GM12878 (cell line): ENCODE measurements around the gene VSIG10L2. TPM values are rescaled to one million over a fixed set of nuclear protein-coding genes. Genes with fewer than 3 reads are reported as not detected.

ENCODE experiments used
- ATAC-seq: fragments of 200-7000 bp; cut with Tn5 transposase; 3 replicates; pipeline ENCODE4 v1.9.1; 2020; ENCODE audit warnings: mild to moderate bottlenecking, moderate library complexity
- BruUV-seq: library from RNA; stranded (reverse); fragments of 400-500 nt; replicated peaks from 2 replicates; lab custom pipeline; 2021; lab: Mats Ljungman, UMichigan
- CTCF ChIA-PET: fragments of 300-600 bp; sonication (Branson Sonifier 250); formaldehyde crosslinking; extraction: SDS; loops from one replicate; lab custom pipeline; 2021; ENCODE audit warnings: inconsistent platforms; lab: Yijun Ruan, JAX
- POLR2A ChIA-PET: fragments of 350-600 bp; formaldehyde crosslinking; extraction: SDS; loops from one replicate; lab custom pipeline; 2021; ENCODE audit warnings: inconsistent platforms; lab: Charles Lee
- RAD21 ChIA-PET: fragments of 300-600 bp; sonication (Branson Sonifier 250); formaldehyde crosslinking; loops from one replicate; lab custom pipeline; 2023; ENCODE audit warnings: antibody characterized with exemption; ENCODE audit not compliant: unreplicated experiment; lab: Charles Lee
- SMC1A ChIA-PET: fragments of 300-600 bp; sonication (Branson Sonifier 250); formaldehyde crosslinking; loops from one replicate; lab custom pipeline; 2023; ENCODE audit not compliant: unreplicated experiment, uncharacterized antibody; lab: Charles Lee
- DNase-seq: peaks from one replicate; pipeline ENCODE4 v3.0.0-alpha.2; 2011; ENCODE audit warnings: low read depth, low spot score
- FAIRE-seq: peaks from 3 replicates; lab custom pipeline; 2011; peaks lifted over from hg19 to GRCh38; lab: Jason Lieb, UNC
- H2AFZ ChIP-seq: 2 replicates; pipeline ENCODE4 v1.6.0; 2011; ENCODE audit warnings: low read depth, low read length, control low read depth; ENCODE audit not compliant: control insufficient read depth
- H3K27ac ChIP-seq: 2 replicates; pipeline ENCODE4 v1.5.1; 2011; ENCODE audit warnings: control low read depth; ENCODE audit not compliant: control insufficient read depth, insufficient read depth
- H3K27me3 ChIP-seq, 2 experiments: replicated peaks in 1 of 2; 2 replicates each; pipeline versions ENCODE4 v1.6.0 to v1.6.1; 2011; ENCODE audit warnings: low read length in 1 of 2; ENCODE audit not compliant: control insufficient read depth in 2 of 2, insufficient read depth in 2 of 2
- H3K36me3 ChIP-seq, 2 experiments: 2 replicates each; pipeline ENCODE4 v1.5.1; 2011; ENCODE audit warnings: low read length in 1 of 2; ENCODE audit not compliant: control insufficient read depth in 2 of 2, insufficient read depth in 2 of 2
- H3K4me1 ChIP-seq: 2 replicates; pipeline ENCODE4 v1.6.1; 2011; ENCODE audit warnings: mild to moderate bottlenecking, low read length, moderate library complexity, mixed read lengths; ENCODE audit not compliant: control insufficient read depth, insufficient read depth
- H3K4me2 ChIP-seq: 2 replicates; pipeline ENCODE4 v1.6.0; 2011; ENCODE audit warnings: control low read depth; ENCODE audit not compliant: control insufficient read depth, insufficient read depth
- H3K4me3 ChIP-seq: fragments of 200-600 bp; sonication (generic); 2 replicates; pipeline ENCODE4 v1.5.1; 2016
- H3K79me2 ChIP-seq: 2 replicates; pipeline ENCODE4 v1.6.0; 2011; ENCODE audit warnings: low read length; ENCODE audit not compliant: control insufficient read depth, insufficient read depth
- H3K9ac ChIP-seq: 2 replicates; pipeline ENCODE4 v1.8.0; 2011; ENCODE audit warnings: low read length, control low read depth, mixed read lengths; ENCODE audit not compliant: control insufficient read depth, insufficient read depth
- H3K9me3 ChIP-seq: replicated peaks from 3 replicates; pipeline ENCODE4 v1.5.1; 2011; ENCODE audit warnings: mild to moderate bottlenecking, low read length; ENCODE audit not compliant: control insufficient read depth, insufficient read depth
- H4K20me1 ChIP-seq: 2 replicates; pipeline ENCODE4 v1.6.0; 2011; ENCODE audit not compliant: control insufficient read depth, insufficient read depth
- CBFB ChIP-seq: IDR thresholded peaks from 2 replicates; pipeline ENCODE4 v1.6.1; 2016; ENCODE audit warnings: antibody characterized with exemption, low read depth
- CBX5 ChIP-seq: sonication (generic); IDR thresholded peaks from 2 replicates; pipeline ENCODE4 v1.6.1; 2016; ENCODE audit warnings: low read depth, moderate library complexity, mild to moderate bottlenecking, inconsistent platforms
- CHD2 ChIP-seq: IDR thresholded peaks from 2 replicates; pipeline ENCODE4 v1.6.1; 2011; ENCODE audit warnings: low read depth, low read length, improper control_type of control experiment, borderline replicate concordance
- FOXK2 ChIP-seq: fragments of 450-650 bp; IDR thresholded peaks from 2 replicates; pipeline ENCODE4 v1.6.1; 2017; ENCODE audit warnings: mild to moderate bottlenecking, moderate library complexity
- GATAD2B ChIP-seq: fragments of 450-650 bp; conservative IDR thresholded peaks from 2 replicates; pipeline ENCODE4 v1.6.1; 2017; ENCODE audit warnings: low read depth, mild to moderate bottlenecking, moderate library complexity
- NFYA ChIP-seq: IDR thresholded peaks from 2 replicates; pipeline ENCODE4 v1.6.1; 2011; ENCODE audit warnings: low read depth, mild to moderate bottlenecking, low read length, improper control_type of control experiment, borderline replicate concordance
- POU2F2 ChIP-seq: IDR thresholded peaks from 3 replicates; pipeline ENCODE4 v1.6.1; 2011; ENCODE audit warnings: low read depth, mild to moderate bottlenecking, low read length, borderline replicate concordance
- SMARCA5 ChIP-seq: fragments of 450-650 bp; IDR thresholded peaks from 2 replicates; pipeline ENCODE4 v1.6.1; 2017; ENCODE audit warnings: mild to moderate bottlenecking
- SUPT20H ChIP-seq: IDR thresholded peaks from 2 replicates; pipeline ENCODE4 v1.6.1; 2011; ENCODE audit warnings: low read depth, mild to moderate bottlenecking, low read length, moderate library complexity, borderline replicate concordance; ENCODE audit not compliant: control insufficient read depth
- ZNF207 ChIP-seq: fragments of 450-650 bp; IDR thresholded peaks from 2 replicates; pipeline ENCODE4 v1.6.1; 2014; ENCODE audit warnings: antibody characterized with exemption, mild to moderate bottlenecking, borderline replicate concordance
- ZNF622 ChIP-seq: fragments of 450-650 bp; IDR thresholded peaks from 2 replicates; pipeline ENCODE4 v1.6.1; 2017; ENCODE audit warnings: mild to moderate bottlenecking, inconsistent platforms
- WGBS: methylation state at CpG from one replicate; pipeline ENCODE4 v1.1.6; 2016; ENCODE audit warnings: low lambda C conversion rate; ENCODE audit not compliant: insufficient replicate concordance, insufficient coverage; ENCODE audit errors: missing lambda C conversion rate; 5-methylcytosine and 5-hydroxymethylcytosine counted together
- in situ Hi-C: fragments of 300-500 bp; cut with MboI; formaldehyde crosslinking; loops from 9 replicates; pipeline ENCODE4 v1.14.3; 2018; ENCODE audit warnings: mixed read lengths
- intact Hi-C: fragments of 100-400 bp; cut with micrococcal nuclease; formaldehyde crosslinking; loops from one replicate; pipeline ENCODE4 v1.14.2; 2022; ENCODE audit not compliant: unreplicated experiment
- polyA plus RNA-seq, 11 experiments: library from polyadenylated mRNA; depleted of rRNA in 4 of 11; unstranded in 6 of 11; stranded (reverse) in 5 of 11; fragments of >200 nt; fragmentation: Nextera tagmentation in 4 of 11; fragmentation: Illumina TruSeq in 1 of 11; extraction: Ambion mirVana in 4 of 11; extraction: Trizol in 1 of 11; gene quantifications; 1 replicate in 1 of 11; 2 replicates in 10 of 11; pipeline versions ENCODE4 v1.2.1 to v1.2.3, GENCODE V29; 2011 to 2016; ENCODE audit warnings: inconsistent platforms in 2 of 11, missing spikeins in 2 of 11, low read depth in 1 of 11
- total RNA-seq, 4 experiments: library from RNA; depleted of rRNA in 3 of 4; stranded (reverse); fragments of >200 nt in 3 of 4; fragmentation: Illumina TruSeq in 1 of 4; extraction: Trizol in 1 of 4; gene quantifications; 2 replicates each; pipeline versions ENCODE4 v1.2.1 to v1.2.3, GENCODE V29; 2013 to 2021
- TF ChIP-seq, protein P1 (sequence below): IDR thresholded peaks from 2 replicates; pipeline ENCODE4 v1.6.1; 2011; ENCODE audit warnings: borderline replicate concordance, low read depth, mild to moderate bottlenecking, moderate library complexity, mixed read lengths, low read length; ENCODE audit not compliant: insufficient read depth; ENCODE audit errors: extremely low read length
- TF ChIP-seq, protein P2 (sequence below): fragments of 150-350 bp; IDR thresholded peaks from 2 replicates; pipeline ENCODE4 v1.6.1; 2014; ENCODE audit warnings: mild to moderate bottlenecking, low read depth, low read length
- TF ChIP-seq, protein P3 (sequence below): IDR thresholded peaks from 2 replicates; pipeline ENCODE4 v1.6.1; 2011; ENCODE audit warnings: mild to moderate bottlenecking, low read depth, low read length, moderate library complexity; ENCODE audit not compliant: insufficient replicate concordance
- TF ChIP-seq, protein P4 (sequence below): fragments of 450-650 bp; IDR thresholded peaks from 2 replicates; pipeline ENCODE4 v1.6.1; 2016; ENCODE audit warnings: mild to moderate bottlenecking

The VSIG10L2 gene
- total and polyA plus RNA-seq, 10 of the 15 experiments (the other 5 are each of a cell fraction or from before 2014, with no cell fraction given): 0.02 TPM; not detected in 9

DNA sequence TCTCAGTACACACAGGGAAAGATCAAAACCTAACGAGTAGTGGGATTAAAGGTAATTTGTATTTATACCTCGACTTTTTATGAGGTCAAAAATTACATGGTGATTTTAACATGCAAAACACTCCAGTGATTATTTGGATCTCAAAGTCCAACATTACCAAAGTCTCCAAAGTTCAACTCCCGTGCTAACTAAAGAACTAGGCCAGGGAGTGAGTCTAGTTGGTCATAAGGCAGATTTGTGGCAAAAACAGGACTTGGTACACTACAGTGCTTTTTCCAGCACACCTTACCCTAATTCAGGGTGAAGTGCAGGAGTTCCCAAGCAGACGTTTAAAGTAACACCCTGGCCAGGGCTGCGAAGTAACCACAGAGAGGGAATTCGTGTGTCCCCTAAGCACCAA lies 44.0 kb upstream of the VSIG10L2 start:
- no TSS peak for BruUV-seq
- TF ChIP-seq, protein P1, sequence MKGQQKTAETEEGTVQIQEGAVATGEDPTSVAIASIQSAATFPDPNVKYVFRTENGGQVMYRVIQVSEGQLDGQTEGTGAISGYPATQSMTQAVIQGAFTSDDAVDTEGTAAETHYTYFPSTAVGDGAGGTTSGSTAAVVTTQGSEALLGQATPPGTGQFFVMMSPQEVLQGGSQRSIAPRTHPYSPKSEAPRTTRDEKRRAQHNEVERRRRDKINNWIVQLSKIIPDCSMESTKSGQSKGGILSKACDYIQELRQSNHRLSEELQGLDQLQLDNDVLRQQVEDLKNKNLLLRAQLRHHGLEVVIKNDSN: no peak
- TF ChIP-seq GATAD2B (no peak), CHD2 (no peak), SMARCA5 (no peak), CBX5 (no peak), ZNF207 (no peak), CBFB (no peak), SUPT20H (no peak), ZNF622 (no peak), FOXK2 (no peak), POU2F2 (no peak), NFYA (no peak)
- TF ChIP-seq, protein P2, sequence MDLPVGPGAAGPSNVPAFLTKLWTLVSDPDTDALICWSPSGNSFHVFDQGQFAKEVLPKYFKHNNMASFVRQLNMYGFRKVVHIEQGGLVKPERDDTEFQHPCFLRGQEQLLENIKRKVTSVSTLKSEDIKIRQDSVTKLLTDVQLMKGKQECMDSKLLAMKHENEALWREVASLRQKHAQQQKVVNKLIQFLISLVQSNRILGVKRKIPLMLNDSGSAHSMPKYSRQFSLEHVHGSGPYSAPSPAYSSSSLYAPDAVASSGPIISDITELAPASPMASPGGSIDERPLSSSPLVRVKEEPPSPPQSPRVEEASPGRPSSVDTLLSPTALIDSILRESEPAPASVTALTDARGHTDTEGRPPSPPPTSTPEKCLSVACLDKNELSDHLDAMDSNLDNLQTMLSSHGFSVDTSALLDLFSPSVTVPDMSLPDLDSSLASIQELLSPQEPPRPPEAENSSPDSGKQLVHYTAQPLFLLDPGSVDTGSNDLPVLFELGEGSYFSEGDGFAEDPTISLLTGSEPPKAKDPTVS: no peak
- TF ChIP-seq, protein P3, sequence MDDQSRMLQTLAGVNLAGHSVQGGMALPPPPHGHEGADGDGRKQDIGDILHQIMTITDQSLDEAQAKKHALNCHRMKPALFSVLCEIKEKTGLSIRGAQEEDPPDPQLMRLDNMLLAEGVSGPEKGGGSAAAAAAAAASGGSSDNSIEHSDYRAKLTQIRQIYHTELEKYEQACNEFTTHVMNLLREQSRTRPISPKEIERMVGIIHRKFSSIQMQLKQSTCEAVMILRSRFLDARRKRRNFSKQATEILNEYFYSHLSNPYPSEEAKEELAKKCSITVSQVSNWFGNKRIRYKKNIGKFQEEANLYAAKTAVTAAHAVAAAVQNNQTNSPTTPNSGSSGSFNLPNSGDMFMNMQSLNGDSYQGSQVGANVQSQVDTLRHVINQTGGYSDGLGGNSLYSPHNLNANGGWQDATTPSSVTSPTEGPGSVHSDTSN: no peak
- TF ChIP-seq, protein P4, sequence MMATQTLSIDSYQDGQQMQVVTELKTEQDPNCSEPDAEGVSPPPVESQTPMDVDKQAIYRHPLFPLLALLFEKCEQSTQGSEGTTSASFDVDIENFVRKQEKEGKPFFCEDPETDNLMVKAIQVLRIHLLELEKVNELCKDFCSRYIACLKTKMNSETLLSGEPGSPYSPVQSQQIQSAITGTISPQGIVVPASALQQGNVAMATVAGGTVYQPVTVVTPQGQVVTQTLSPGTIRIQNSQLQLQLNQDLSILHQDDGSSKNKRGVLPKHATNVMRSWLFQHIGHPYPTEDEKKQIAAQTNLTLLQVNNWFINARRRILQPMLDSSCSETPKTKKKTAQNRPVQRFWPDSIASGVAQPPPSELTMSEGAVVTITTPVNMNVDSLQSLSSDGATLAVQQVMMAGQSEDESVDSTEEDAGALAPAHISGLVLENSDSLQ: no peak
- TF ChIP-seq, all 136 proteins: peak for 0
- H3K79me2 ChIP-seq: peaks cover 8% of the 10 kb centered on the region
- peak overlapping the region; percentile 19; the same call in 1 of the 2 replicates for H3K4me2 ChIP-seq
- DNase-seq (no peak), ATAC-seq (no peak), FAIRE-seq (peak; percentile 31)
- ChIA-PET CTCF (interaction anchor here (1.6 kb wide), 1 partner anchor 292 kb away, joined by 4 read pairs; no protein-coding TSS in a partner anchor), RAD21 (no interaction called here), POLR2A (interaction anchor here (2.1 kb wide), 1 partner anchor 14 kb away, joined by 13 read pairs; the partner anchor contains the start of gene HYLS1), SMC1A (no interaction called here)
- H3K27ac ChIP-seq: no peak overlapping the region
- H3K4me1 ChIP-seq: peaks cover 4% of the 10 kb centered on the region; the same call in 1 of the 2 replicates
- in situ Hi-C loops: no loop called here
- H3K4me3 ChIP-seq: peak overlapping the region; percentile 84; the same call in 1 of the 2 replicates
- WGBS: 81% methylated on average over 6 of the region's 6 CpGs
- no peak overlapping the region for H2AFZ ChIP-seq
- peaks cover 1% of the 10 kb centered on the region; the same call in 2 of the 3 replicates for H3K9me3 ChIP-seq
- peaks cover 4 to 14% of the 10 kb centered on the region in 2 experiments for H3K36me3 ChIP-seq
- intact Hi-C loops: no loop called here
- no peak overlapping the region for H3K9ac ChIP-seq
- peaks cover 3 to 6% of the 10 kb centered on the region in 2 experiments; a peak in 3 of 4 replicates for H3K27me3 ChIP-seq
- no peaks in the 10 kb centered on the region for H4K20me1 ChIP-seq
